Gastrocnemius medialis (tissue), 4 donors: ENCODE results near the gene ARHGAP8.

Experiments
- CTCF ChIP-seq, 5 experiments: fragments of 450-650 bp in 3 of 5; fragments of 200-600 bp in 2 of 5; sonication (generic) in 2 of 5; IDR thresholded peaks in 4 of 5; conservative IDR thresholded peaks in 1 of 5; 1 replicate in 4 of 5; 2 replicates in 1 of 5; pipeline ENCODE4 v1.5.1; 2016 to 2019; ENCODE audit warnings: antibody characterized with exemption in 5 of 5, mild to moderate bottlenecking in 3 of 5, moderate library complexity in 3 of 5
- POLR2A ChIP-seq, 2 donors: fragments of 450-650 bp; IDR thresholded peaks; one replicate each; pipeline ENCODE4 v1.6.1; 2017; ENCODE audit warnings: antibody characterized with exemption in 2 of 2, mild to moderate bottlenecking in 2 of 2, moderate library complexity in 2 of 2

DNA sequence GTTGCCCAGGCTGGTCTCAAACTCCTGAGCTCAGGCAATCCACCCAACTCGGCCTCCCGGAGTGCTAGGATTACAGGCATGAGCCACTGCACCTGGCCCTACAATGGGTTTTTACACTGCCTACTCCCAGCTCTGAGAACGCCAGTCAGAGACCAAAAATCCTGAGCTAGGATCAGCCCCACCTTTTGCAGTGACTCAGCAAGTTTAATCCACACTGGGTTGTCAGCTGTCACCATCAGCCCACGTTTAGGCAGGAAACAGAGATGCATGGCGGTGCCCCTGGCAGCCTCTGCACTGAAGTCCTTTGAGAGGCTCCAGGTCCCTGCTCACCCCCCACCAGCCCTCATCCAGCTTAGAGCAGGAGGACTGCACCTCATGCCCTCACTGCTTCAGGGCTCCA, 117.6 kb downstream of the ARHGAP8 start:
- TF ChIP-seq CTCF (IDR thresholded peaks at IDR 0.05 in 4 of 5, conservative IDR thresholded peaks at IDR 0.05 in 1 of 5) (no peak), POLR2A (IDR thresholded peaks at IDR 0.05) (no peak)
